HAP-1 (cell line): ENCODE results near the gene ILK.

Experiments used
- DNase-seq, 2 experiments: peaks; one replicate each; pipeline ENCODE4 v3.0.0-alpha.2; 2016 to 2020; ENCODE audit warnings: low spot score in 2 of 2
- H3K27me3 ChIP-seq: fragments of 250-450 bp; sonication (Bioruptor Pico); 2 replicates; pipeline ENCODE4 v1.5.1; 2020; ENCODE audit warnings: low read depth, mild to moderate bottlenecking, moderate library complexity
- H3K36me3 ChIP-seq: fragments of 250-450 bp; sonication (Bioruptor Pico); replicated peaks from 2 replicates; pipeline ENCODE4 v1.5.1; 2020; ENCODE audit warnings: mild to moderate bottlenecking
- H3K4me1 ChIP-seq: fragments of 250-450 bp; sonication (Bioruptor Pico); 2 replicates; pipeline ENCODE4 v1.5.1; 2020; ENCODE audit warnings: mild to moderate bottlenecking
- H3K4me3 ChIP-seq: fragments of 250-450 bp; sonication (Bioruptor Pico); 2 replicates; pipeline ENCODE4 v1.5.1; 2020; ENCODE audit warnings: mild to moderate bottlenecking, moderate library complexity
- H3K9me3 ChIP-seq: fragments of 250-450 bp; sonication (Bioruptor Pico); 2 replicates; pipeline ENCODE4 v1.5.1; 2020; ENCODE audit warnings: mild to moderate bottlenecking, moderate library complexity
- in situ Hi-C: fragments of 300-500 bp; cut with MboI; formaldehyde crosslinking; loops from 3 replicates; pipeline ENCODE4 v1.14.3; 2020; ENCODE audit warnings: low sequenced_read_pairs, inconsistent platforms, mixed read lengths

The ILK gene

GRCh38 chr11:6567371-6567745 is 36.2 kb upstream of the ILK start:
- H3K4me3 ChIP-seq: no peak overlapping the region
- in situ Hi-C loops: no loop called here
- H3K9me3 ChIP-seq: no peaks in the 10 kb centered on the region
- no peak for DNase-seq
- no peaks in the 10 kb centered on the region for H3K36me3 ChIP-seq
- no peaks in the 10 kb centered on the region for H3K27me3 ChIP-seq
- no peaks in the 10 kb centered on the region for H3K4me1 ChIP-seq

- DNase-seq: no peak
- no peaks in the 10 kb centered on the region for H3K4me1 ChIP-seq
- H3K36me3 ChIP-seq: no peaks in the 10 kb centered on the region
- in situ Hi-C loops: no loop called here
- no peaks in the 10 kb centered on the region for H3K27me3 ChIP-seq
- no peaks in the 10 kb centered on the region for H3K9me3 ChIP-seq
- no peak overlapping the region for H3K4me3 ChIP-seq
Observed at GRCh38 chr11:6568191-6568918, 35.2 kb upstream of the ILK start.

- Histone ChIP-seq H3K9me3 (no peaks in the 10 kb centered on the region), H3K4me3 (no peak overlapping the region), H3K4me1 (no peaks in the 10 kb centered on the region), H3K27me3 (no peaks in the 10 kb centered on the region), H3K36me3 (no peaks in the 10 kb centered on the region)
- DNase-seq: no peak
- in situ Hi-C loops: no loop called here
Observed at GRCh38 chr11:6569706-6570105, 33.9 kb upstream of the ILK start.

- Histone ChIP-seq H3K27me3 (no peaks in the 10 kb centered on the region), H3K36me3 (0 out of 2 replicates have a peak, but pooled peaks cover 2% of the 10 kb centered on the region), H3K9me3 (no peaks in the 10 kb centered on the region), H3K4me3 (no peak overlapping the region), H3K4me1 (no peaks in the 10 kb centered on the region)
- in situ Hi-C loops: no loop called here
- DNase-seq: no peak
Observed at GRCh38 chr11:6570691-6571427, 32.7 kb upstream of the ILK start.

GRCh38 chr11:6571434-6572008 is 32.1 kb upstream of the ILK start:
- no peak for DNase-seq
- Histone ChIP-seq H3K4me3 (no peak overlapping the region), H3K27me3 (no peaks in the 10 kb centered on the region), H3K36me3 (0 out of 2 replicates have a peak, but pooled peaks cover 2% of the 10 kb centered on the region), H3K4me1 (no peaks in the 10 kb centered on the region), H3K9me3 (no peaks in the 10 kb centered on the region)
- in situ Hi-C loops: no loop called here

GRCh38 chr11:6572215-6572614 is 31.4 kb upstream of the ILK start:
- DNase-seq: no peak
- Histone ChIP-seq H3K4me1 (no peaks in the 10 kb centered on the region), H3K36me3 (0 out of 2 replicates have a peak, but pooled peaks cover 2% of the 10 kb centered on the region), H3K4me3 (no peak overlapping the region), H3K27me3 (no peaks in the 10 kb centered on the region), H3K9me3 (no peaks in the 10 kb centered on the region)
- in situ Hi-C loops: no loop called here

GRCh38 chr11:6574816-6575715 is 28.5 kb upstream of the ILK start:
- in situ Hi-C loops: no loop called here
- H3K9me3 ChIP-seq: no peaks in the 10 kb centered on the region

GRCh38 chr11:6576471-6577373 is 26.9 kb upstream of the ILK start:
- H3K4me1 ChIP-seq: no peaks in the 10 kb centered on the region
- in situ Hi-C loops: no loop called here
- DNase-seq: no peak
- H3K27me3 ChIP-seq: no peaks in the 10 kb centered on the region
- 0 out of 2 replicates have a peak, but pooled peaks cover 2% of the 10 kb centered on the region for H3K36me3 ChIP-seq
- H3K9me3 ChIP-seq: no peaks in the 10 kb centered on the region
- no peak overlapping the region for H3K4me3 ChIP-seq

More at GRCh38 chr11:6574816-6575715, 28.5 kb upstream of the ILK start:
- no peaks in the 10 kb centered on the region for H3K27me3 ChIP-seq
- no peak for DNase-seq
- H3K4me1 ChIP-seq: no peaks in the 10 kb centered on the region
- H3K4me3 ChIP-seq: no peak overlapping the region
- 0 out of 2 replicates have a peak, but pooled peaks cover 2% of the 10 kb centered on the region for H3K36me3 ChIP-seq

- H3K27me3 ChIP-seq: no peaks in the 10 kb centered on the region
- H3K4me1 ChIP-seq: no peaks in the 10 kb centered on the region
- 0 out of 2 replicates have a peak, but pooled peaks cover 2% of the 10 kb centered on the region for H3K36me3 ChIP-seq
- no peak for DNase-seq
- in situ Hi-C loops: no loop called here
- H3K9me3 ChIP-seq: no peaks in the 10 kb centered on the region
- no peak overlapping the region for H3K4me3 ChIP-seq
Observed at GRCh38 chr11:6578134-6578533, 25.4 kb upstream of the ILK start.

- no peak for DNase-seq
- H3K9me3 ChIP-seq: no peaks in the 10 kb centered on the region
- no peak overlapping the region for H3K4me3 ChIP-seq
- in situ Hi-C loops: no loop called here
- no peaks in the 10 kb centered on the region for H3K27me3 ChIP-seq
- H3K4me1 ChIP-seq: no peaks in the 10 kb centered on the region
- H3K36me3 ChIP-seq: 0 out of 2 replicates have a peak, but pooled peaks cover 2% of the 10 kb centered on the region
Observed at GRCh38 chr11:6579681-6580080, 23.9 kb upstream of the ILK start.

- Histone ChIP-seq H3K4me1 (no peaks in the 10 kb centered on the region), H3K36me3 (no peaks in the 10 kb centered on the region), H3K4me3 (no peak overlapping the region), H3K9me3 (no peaks in the 10 kb centered on the region), H3K27me3 (no peaks in the 10 kb centered on the region)
- DNase-seq: no peak
- in situ Hi-C loops: no loop called here
Observed at GRCh38 chr11:6583584-6583983, 20.0 kb upstream of the ILK start.

- Histone ChIP-seq H3K9me3 (no peaks in the 10 kb centered on the region), H3K36me3 (no peaks in the 10 kb centered on the region), H3K27me3 (no peaks in the 10 kb centered on the region), H3K4me3 (no peak overlapping the region), H3K4me1 (no peaks in the 10 kb centered on the region)
- in situ Hi-C loops: no loop called here
- no peak for DNase-seq
Observed at GRCh38 chr11:6584528-6584927, 19.0 kb upstream of the ILK start.
